Measurements from ENCODE around the gene MOSMO. TPM values are rescaled to one million over a fixed set of nuclear protein-coding genes. Genes with fewer than 3 reads are reported as not detected.

The MOSMO gene
- total RNA-seq (2022; extraction: Qiagen RNA extraction), result 8.3 to 15.9 TPM (median 14.0 TPM) in 5 replicates

GRCh38 chr16:22007509-22008214 is at the start of gene MOSMO:
TSS of gene MOSMO (plus strand) at chr16:22008111. CDS start at chr16:22008302, 191 bp downstream.

GRCh38 chr16:22092143-22092933 is 84.4 kb downstream of the MOSMO start, which contains the start of gene VWA3A:
TSS of gene VWA3A (plus strand) at chr16:22092541. CDS start at chr16:22092638, 97 bp downstream.

Other genes starting within 250 kb of the MOSMO start
- 21.4 to 30.4 TPM (median 26.9 TPM) in 5 replicates for gene NPIPB4, start 150.4 kb upstream of the MOSMO start, total RNA-seq (2022; extraction: Qiagen RNA extraction)
- 157 to 206 TPM (median 164 TPM) in 5 replicates for gene UQCRC2, start 54.8 kb upstream of the MOSMO start, total RNA-seq (2022; extraction: Qiagen RNA extraction)
- 0.16 TPM in 1 of 5 replicates, not detected in the others for gene PDZD9, start 7.0 kb upstream of the MOSMO start, total RNA-seq (2022; extraction: Qiagen RNA extraction)
- 0.03 to 0.11 TPM (median 0.07 TPM) in 3 of 5 replicates, not detected in the others for gene VWA3A, start 84.4 kb downstream of the MOSMO start, total RNA-seq (2022; extraction: Qiagen RNA extraction)
- gene SDR42E2, start 154.4 kb downstream of the MOSMO start, total RNA-seq (2022; extraction: Qiagen RNA extraction), result not detected in 5 replicates
- gene EEF2K, start 198.2 kb downstream of the MOSMO start, total RNA-seq (2022; extraction: Qiagen RNA extraction), result 12.3 to 16.6 TPM (median 14.8 TPM) in 5 replicates